Measurements from ENCODE around the gene ZNF790.

GRCh38 chr19:36851898-36852297 lies 13.7 kb upstream of the ZNF790 start:
- TF ChIP-seq POLR2AphosphoS5 (IDR thresholded peaks at IDR 0.05) (no peak), CTCF (IDR thresholded peaks at IDR 0.05) (no peak)
